ENCODE measurements around the gene MORN1. TPM values are rescaled to one million over a fixed set of nuclear protein-coding genes. Genes with fewer than 3 reads are reported as not detected.
A peak's percentile ranks its signal among the peaks of the same experiment; 100 is the strongest.

The MORN1 gene
- total and polyA plus RNA-seq, 2 experiments from 2014 or later, result 10.8 to 24.4 TPM

DNA sequence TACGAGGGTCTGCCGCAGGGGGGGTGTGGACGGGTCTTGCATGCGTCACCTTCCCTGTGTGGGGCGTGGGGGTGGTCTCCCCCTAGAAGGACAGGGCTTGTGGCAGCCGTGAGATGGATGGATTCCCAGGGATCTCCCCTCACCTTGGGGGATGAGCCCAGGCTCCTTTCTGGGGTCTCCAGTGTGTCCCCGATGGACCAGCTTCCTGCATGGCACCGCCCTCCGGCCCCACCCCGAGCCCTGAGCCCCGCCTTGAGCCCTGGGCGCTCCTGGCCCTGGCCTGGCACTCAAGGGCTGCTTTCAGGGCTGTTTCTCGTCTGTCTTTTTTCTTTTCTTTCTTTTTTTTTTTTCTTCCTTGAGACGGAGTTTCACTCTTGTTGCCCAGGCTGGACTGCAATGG is 103.7 kb downstream of the MORN1 start:
- no peaks in the 10 kb centered on the region for H3K36me3 ChIP-seq
- no peak overlapping the region for H3K4me3 ChIP-seq
- H3K9me3 ChIP-seq (ENCODE audit: low read depth), result no peaks in the 10 kb centered on the region
- H3K4me1 ChIP-seq (ENCODE audit: low read depth), result peaks cover 29% of the 10 kb centered on the region
- no peak overlapping the region for H3K27ac ChIP-seq
- TF ChIP-seq, protein P1, sequence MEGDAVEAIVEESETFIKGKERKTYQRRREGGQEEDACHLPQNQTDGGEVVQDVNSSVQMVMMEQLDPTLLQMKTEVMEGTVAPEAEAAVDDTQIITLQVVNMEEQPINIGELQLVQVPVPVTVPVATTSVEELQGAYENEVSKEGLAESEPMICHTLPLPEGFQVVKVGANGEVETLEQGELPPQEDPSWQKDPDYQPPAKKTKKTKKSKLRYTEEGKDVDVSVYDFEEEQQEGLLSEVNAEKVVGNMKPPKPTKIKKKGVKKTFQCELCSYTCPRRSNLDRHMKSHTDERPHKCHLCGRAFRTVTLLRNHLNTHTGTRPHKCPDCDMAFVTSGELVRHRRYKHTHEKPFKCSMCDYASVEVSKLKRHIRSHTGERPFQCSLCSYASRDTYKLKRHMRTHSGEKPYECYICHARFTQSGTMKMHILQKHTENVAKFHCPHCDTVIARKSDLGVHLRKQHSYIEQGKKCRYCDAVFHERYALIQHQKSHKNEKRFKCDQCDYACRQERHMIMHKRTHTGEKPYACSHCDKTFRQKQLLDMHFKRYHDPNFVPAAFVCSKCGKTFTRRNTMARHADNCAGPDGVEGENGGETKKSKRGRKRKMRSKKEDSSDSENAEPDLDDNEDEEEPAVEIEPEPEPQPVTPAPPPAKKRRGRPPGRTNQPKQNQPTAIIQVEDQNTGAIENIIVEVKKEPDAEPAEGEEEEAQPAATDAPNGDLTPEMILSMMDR (IDR thresholded peaks at IDR 0.05; ENCODE audit: low read depth, low read length), result no peak
- no peaks in the 10 kb centered on the region for H3K27me3 ChIP-seq
- DNase-seq (ENCODE audit: low read depth in 1 of 2, low spot score in 1 of 2), result no peak

DNA sequence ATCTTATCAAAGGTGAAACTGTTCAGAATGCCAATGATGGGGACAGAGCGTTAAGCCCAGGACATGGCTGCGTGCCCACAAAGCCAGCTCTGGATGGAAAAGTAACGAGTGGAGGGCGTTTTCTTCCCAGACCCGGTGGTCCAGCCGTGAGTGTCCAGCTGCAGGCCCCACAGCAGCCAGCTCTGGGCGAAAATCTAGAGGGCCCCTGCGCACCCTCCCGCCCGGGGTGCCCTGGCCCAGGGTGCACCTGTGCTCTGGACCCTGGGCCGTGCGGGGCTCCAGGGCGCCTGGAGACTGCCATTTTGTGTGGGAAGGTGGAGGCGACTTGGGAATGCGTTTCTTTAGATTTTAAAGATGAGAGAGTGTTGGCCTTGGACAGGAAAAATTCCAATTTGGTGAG is 104.4 kb downstream of the MORN1 start:
- TF ChIP-seq, protein P1 (IDR thresholded peaks at IDR 0.05; ENCODE audit: low read depth, low read length), result no peak
- H3K4me1 ChIP-seq (ENCODE audit: low read depth), result peaks cover 29% of the 10 kb centered on the region

DNA sequence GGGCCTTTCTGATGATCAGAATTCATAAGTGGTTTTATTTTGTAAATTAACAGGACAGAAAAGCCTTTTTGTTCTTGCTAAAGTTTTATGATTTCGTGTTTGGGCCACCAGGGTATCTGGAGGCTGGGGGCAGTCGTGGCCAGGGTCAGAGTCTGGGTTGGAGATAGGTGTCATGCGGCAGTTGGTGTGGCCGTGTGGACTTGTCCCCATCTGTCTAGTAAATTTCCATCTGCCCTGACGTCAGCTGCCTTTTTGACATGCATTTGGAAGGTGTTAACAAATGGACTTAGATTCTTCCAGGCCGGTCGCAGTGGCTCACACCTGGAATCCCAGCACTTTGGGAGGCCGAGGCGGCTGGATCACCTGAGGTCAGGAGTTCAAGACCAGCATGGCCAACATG is 106.4 kb downstream of the MORN1 start:
- no peak overlapping the region for H3K4me3 ChIP-seq
- H3K4me1 ChIP-seq (ENCODE audit: low read depth), result peaks cover 29% of the 10 kb centered on the region
- no peaks in the 10 kb centered on the region for H3K9me3 ChIP-seq (ENCODE audit: low read depth)
- H3K27me3 ChIP-seq, result no peaks in the 10 kb centered on the region
- H3K27ac ChIP-seq, result peak overlapping the region; percentile 67
- TF ChIP-seq, protein P1 (IDR thresholded peaks at IDR 0.05; ENCODE audit: low read depth, low read length), result no peak
- H3K36me3 ChIP-seq, result no peaks in the 10 kb centered on the region
- no peak for DNase-seq (ENCODE audit: low read depth in 1 of 2, low spot score in 1 of 2)

More for the DNA sequence above, 104.4 kb downstream of the MORN1 start:
- Histone ChIP-seq H3K9me3 (ENCODE audit: low read depth) (no peaks in the 10 kb centered on the region), H3K27me3 (no peaks in the 10 kb centered on the region), H3K27ac (no peak overlapping the region), H3K36me3 (no peaks in the 10 kb centered on the region), H3K4me3 (no peak overlapping the region)
- no peak for DNase-seq (ENCODE audit: low read depth in 1 of 2, low spot score in 1 of 2)

DNA sequence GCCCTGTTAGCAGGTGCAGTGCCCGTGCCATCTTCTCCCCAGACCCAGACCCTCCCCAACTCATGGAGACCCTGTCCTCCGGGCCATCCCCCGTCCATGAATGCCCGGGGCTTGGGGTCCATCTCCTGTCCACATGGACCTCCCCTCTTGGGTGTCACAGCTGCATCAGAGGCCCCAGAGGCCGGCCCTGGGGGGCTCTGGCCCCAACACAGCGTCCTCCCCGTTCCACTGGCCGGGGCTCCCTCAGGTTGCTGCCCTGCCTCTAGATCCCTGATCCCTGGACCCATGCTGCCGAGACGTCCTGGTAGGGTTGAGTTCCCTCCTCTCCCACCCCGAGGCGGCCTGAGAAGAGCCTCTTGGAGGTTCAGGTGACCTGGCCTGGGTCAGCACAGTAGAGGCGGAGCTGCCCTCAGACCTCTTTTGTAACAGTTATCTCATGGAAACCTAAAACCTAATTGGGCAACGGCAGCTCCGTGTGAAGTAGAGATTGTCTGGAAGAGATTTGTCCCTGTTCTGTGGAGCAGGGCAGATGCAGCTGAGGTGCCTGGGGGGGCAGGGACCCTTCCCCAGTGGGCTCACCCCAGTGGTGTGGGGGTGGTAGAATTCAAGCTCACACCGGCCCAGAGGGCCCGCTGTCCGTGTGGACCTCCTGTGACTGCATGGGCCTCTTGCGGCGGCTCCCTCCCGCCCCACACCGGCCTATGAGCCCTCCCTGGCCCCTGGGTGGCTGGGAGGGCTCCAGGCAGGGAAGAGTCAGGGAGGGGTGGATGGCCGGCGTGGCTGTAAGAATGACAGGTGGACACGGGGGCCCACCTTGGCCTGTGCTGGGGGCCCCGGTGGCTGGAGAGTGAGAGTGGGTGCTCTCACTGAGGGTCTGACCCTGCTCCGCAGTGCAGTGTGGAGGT is 107.1 kb downstream of the MORN1 start:
- DNase-seq (ENCODE audit: low read depth in 1 of 2, low spot score in 1 of 2), result no peak
- H3K27me3 ChIP-seq, result no peaks in the 10 kb centered on the region
- H3K9me3 ChIP-seq (ENCODE audit: low read depth), result no peaks in the 10 kb centered on the region
- H3K4me1 ChIP-seq (ENCODE audit: low read depth), result peaks cover 23% of the 10 kb centered on the region
- peak overlapping the region; percentile 67 for H3K27ac ChIP-seq
- TF ChIP-seq, protein P1 (IDR thresholded peaks at IDR 0.05; ENCODE audit: low read depth, low read length), result no peak
- H3K36me3 ChIP-seq, result no peaks in the 10 kb centered on the region
- H3K4me3 ChIP-seq, result no peak overlapping the region

DNA sequence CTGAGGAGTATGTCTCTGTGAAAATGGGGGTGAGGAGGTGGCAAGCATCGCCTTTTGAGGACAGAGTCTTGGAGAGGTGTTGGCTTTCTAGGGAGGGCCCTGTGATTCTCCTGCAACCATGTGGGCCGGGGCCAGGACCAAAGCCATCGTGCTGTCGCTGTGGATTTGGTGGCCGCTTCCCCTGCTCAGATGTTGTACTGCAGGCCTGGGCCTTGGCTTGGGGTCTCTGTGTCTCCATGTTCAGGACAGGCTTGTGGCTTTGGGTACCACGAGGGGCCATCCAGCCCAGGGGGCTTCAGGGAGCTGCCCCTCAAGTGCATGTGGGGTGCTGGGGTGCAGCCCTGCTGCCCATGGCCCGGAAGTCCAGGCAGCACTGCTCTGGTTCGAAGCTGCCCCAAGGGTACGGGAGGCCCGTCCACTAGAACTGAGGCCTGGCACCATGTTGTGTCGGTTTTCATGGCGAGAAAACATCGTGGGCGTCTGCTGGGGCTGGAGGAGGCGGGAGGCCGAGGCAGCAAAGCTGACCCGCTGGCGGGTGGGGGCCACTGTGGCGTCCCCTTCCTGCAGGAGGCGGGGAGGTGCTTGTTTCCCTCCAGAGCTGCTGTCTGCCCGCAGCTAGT is 107.9 kb downstream of the MORN1 start:
- Histone ChIP-seq H3K4me3 (no peak overlapping the region), H3K27ac (peak overlapping the region; percentile 67), H3K36me3 (no peaks in the 10 kb centered on the region), H3K27me3 (no peaks in the 10 kb centered on the region), H3K9me3 (ENCODE audit: low read depth) (no peaks in the 10 kb centered on the region), H3K4me1 (ENCODE audit: low read depth) (peaks cover 23% of the 10 kb centered on the region)
- DNase-seq (ENCODE audit: low read depth in 1 of 2, low spot score in 1 of 2), result no peak
- TF ChIP-seq, protein P1 (IDR thresholded peaks at IDR 0.05; ENCODE audit: low read depth, low read length), result no peak

Data from cardiac muscle cell (in vitro differentiated cells and primary cell).